ENCODE measurements around the gene B3GNT3. TPM values are rescaled to one million over a fixed set of nuclear protein-coding genes. Genes with fewer than 3 reads are reported as not detected.

B3GNT3 gene
- total RNA-seq, 2 donors from 2014 or later: 1.2 TPM; not detected in 1

DNA sequence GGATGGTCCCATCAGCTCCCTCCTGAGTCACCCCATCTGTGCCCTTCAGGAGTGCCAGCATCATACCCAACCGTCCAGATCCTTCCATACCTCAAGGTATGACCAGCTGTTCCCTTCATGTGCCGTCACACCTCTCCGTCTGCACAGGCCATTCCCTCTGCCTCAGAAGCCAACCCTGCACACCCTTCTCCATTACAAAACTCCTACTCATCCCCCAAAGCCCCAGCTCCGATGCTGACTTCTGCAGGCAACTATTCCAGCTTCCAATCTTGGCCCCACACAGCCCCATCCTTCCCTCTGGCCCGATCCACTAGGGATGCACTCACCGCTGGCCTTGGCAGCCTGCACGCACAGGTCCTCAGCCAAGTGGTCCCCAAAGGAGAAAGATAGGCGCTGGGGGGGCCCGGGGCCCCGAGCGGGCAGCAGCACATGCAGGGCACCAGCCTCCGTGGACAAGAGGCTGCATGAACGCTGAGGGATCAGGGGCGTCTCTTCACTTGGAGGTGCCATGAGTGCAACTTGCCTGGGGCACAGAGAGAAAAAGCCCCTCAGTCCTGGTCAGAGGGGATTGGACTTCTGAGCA, 49.1 kb downstream of the B3GNT3 start:
- Mint-ChIP-seq H3K36me3 (ENCODE audit: low read depth) (peaks cover 88% of the 10 kb centered on the region), H3K9me3 (no peaks in the 10 kb centered on the region), H3K4me3 (peak overlapping the region; percentile 82), H3K27me3 (no peaks in the 10 kb centered on the region), H3K4me1 (peaks cover 11% of the 10 kb centered on the region), H3K27ac (peak overlapping the region; percentile 59)
- ATAC-seq (replicated peaks): no peak

DNA sequence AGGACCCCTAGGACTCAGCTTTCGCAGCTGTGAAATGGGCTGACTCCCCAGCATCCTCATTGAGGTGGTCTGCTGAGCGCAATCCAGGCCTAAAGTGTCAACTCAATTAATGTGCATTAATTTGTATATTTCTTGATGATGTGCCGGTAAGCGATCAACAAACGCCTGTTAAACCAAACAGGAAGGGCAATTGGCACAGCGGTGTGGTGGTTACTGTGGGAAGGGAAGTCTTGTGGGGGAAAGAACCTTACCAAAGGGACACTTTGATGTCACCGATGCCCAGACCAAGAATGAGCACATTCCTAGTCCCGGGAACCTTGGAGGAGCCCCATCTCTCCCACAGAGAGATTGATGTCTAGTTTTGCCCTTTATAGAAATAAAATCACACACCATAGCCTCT, 51.2 kb downstream of the B3GNT3 start:
- Mint-ChIP-seq H3K4me3 (peak overlapping the region; percentile 82), H3K4me1 (peaks cover 24% of the 10 kb centered on the region), H3K36me3 (ENCODE audit: low read depth) (peaks cover 66% of the 10 kb centered on the region), H3K9me3 (no peaks in the 10 kb centered on the region), H3K27ac (peak overlapping the region; percentile 94), H3K27me3 (no peaks in the 10 kb centered on the region)
- ATAC-seq (replicated peaks): peak; percentile 18

DNA sequence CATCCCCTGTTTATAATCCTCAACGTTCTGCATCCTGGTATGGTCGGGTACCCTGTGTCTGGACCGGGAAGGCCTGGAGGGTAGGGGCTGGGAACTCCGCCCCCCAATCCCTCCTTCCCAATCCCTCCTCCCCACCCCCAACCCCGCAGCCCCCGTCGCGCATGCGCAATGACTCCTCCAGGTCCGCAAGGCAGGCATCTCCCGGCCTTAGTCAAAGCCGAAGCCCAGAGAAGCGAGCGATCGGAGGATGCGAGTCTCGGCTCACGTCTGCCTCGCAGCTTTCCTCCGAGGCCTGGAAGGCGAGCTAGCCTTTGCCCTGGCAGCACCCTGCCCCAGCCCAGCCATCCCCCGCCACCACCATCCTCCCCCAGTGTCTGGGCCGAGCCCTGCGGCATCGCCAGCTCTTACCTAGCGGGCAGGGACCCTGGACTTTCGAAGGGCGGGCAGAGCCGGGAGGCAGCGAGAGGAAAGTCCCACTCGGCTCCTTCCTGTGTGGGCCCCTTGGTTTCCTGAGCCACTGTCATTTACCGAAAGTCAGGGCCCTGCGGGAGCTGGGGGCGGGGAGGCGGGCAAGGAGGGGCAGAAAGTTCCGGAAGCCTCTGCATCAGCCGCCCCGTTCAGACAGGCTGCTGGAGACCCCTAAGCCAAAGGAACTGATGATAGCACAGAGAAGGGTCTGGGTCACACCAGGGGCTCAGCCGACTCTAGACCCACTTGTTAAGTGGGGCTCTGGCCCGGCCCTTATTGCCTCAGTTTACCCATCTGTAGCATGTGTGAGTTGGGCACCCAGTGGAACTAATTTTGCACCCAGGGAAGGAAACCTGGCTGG, 52.8 kb downstream of the B3GNT3 start, which contains the start of gene JAK3:
Gene JAK3, minus strand, starts transcription at position 445 of the 829 bp plus-strand sequence. CDS start 3,565 bp downstream, outside the sequence.
- H3K36me3 Mint-ChIP-seq (ENCODE audit: low read depth): peaks cover 50% of the 10 kb centered on the region
- ATAC-seq (replicated peaks): peak; percentile 86
- peaks cover 24% of the 10 kb centered on the region for H3K4me1 Mint-ChIP-seq
- no peaks in the 10 kb centered on the region for H3K9me3 Mint-ChIP-seq
- peak within 1 kb of the TSS; percentile 82 for H3K4me3 Mint-ChIP-seq
- H3K27ac Mint-ChIP-seq: peak within 1 kb of the TSS; percentile 94
- H3K27me3 Mint-ChIP-seq: no peaks in the 10 kb centered on the region

DNA sequence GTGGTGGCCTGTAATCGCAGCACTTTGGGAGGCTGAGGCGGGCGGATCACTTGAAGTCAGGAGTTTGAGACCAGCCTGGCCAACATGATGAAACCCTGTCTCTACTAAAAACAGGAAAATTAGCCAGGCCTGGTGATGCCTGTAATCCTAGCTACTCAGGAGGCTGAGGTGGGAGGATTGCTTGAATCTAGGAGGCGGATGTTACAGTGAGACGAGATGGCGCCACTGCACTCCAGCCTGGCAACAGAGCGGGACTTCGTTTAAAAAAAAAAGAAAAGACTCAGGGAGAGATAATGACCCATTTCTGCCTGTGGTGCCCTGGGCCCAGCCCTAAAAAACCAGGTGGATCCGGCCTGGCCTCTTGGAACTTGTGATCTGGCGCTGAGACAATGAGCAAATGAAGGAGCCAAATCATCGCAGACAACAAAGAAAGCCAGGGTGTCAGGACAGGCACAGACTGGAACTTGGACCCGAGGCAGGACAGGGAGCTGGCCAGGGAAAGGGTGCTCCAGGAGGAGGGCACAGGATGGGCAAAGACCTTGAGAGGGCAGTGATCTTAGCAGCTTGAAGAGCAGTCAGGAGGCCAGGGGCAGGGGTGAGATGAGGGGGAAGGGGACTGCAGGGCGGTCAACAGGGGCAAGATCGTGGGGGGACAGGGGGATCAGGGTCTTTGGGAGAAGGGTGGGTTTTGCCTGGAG, 53.8 kb downstream of the B3GNT3 start:
- peaks cover 40% of the 10 kb centered on the region for H3K36me3 Mint-ChIP-seq (ENCODE audit: low read depth)
- H3K4me3 Mint-ChIP-seq: peak overlapping the region; percentile 82
- H3K27ac Mint-ChIP-seq: peak overlapping the region; percentile 94
- H3K9me3 Mint-ChIP-seq: no peaks in the 10 kb centered on the region
- ATAC-seq (replicated peaks): no peak
- H3K4me1 Mint-ChIP-seq: peaks cover 23% of the 10 kb centered on the region
- H3K27me3 Mint-ChIP-seq: no peaks in the 10 kb centered on the region

DNA sequence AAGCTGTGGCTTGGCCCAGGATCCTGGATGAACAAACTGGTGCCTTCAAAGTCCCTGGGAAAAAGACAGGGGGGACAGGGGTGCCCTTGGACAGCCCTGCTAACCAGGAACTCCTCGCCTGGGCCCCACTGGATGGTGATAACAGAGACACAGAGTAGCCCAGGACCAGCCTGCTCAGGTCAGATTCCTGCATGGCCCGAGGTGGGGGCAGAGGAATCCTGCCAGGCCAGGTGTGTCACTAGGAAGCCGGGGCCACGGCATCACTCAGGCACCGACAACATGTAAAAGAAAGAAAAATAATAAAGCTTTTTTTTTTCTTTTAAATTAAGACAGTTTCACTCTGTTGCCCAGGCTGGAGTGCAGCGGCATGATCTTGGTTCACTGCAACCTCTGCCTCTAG, 59.1 kb downstream of the B3GNT3 start:
- H3K27ac Mint-ChIP-seq: no peak overlapping the region
- H3K36me3 Mint-ChIP-seq (ENCODE audit: low read depth): no peaks in the 10 kb centered on the region
- no peaks in the 10 kb centered on the region for H3K27me3 Mint-ChIP-seq
- H3K4me3 Mint-ChIP-seq: no peak overlapping the region
- no peak for ATAC-seq (replicated peaks)
- H3K4me1 Mint-ChIP-seq: peaks cover 20% of the 10 kb centered on the region
- no peaks in the 10 kb centered on the region for H3K9me3 Mint-ChIP-seq

DNA sequence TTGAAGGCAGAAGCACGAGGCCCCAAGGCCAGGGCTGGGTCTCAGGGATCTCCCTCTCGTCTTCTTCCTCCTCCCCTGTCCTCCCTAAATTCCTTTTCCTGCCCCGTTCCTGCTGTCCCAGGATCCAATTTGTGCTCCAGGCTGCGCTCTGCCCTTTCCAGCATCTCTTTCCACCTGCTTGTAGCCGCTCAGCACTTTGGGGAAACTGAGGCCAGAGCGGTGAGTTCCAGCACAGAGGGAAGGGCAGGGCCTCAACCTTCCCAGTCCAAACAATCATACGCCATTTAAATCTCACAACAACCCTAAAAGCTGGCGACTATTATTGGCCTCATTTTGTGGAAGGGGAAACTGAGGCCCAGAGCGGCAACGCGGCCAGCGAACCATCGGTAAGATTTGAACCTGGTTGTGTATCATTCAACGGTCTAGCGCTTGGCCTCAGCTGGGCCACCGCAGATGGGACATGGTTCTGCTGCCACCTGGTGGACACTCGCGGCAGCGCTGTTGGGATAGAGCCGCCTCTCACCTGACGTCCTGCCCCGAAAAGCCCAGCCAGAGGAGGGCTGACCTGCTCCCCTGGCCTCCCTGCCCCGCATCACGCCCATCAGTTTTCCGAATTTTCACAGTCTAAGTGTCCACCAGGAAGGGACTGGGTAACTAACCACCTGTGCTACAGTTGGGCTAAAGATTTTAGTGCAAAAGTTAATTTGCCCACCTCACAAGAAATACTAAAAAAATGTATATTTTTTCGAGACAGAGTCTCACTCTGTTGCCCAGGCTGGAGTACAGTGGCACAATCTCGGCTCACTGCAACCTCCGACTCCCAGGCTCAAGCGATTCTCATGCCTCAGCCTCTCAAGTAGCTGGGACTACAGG, 60.6 kb downstream of the B3GNT3 start:
- Mint-ChIP-seq H3K4me1 (peaks cover 17% of the 10 kb centered on the region), H3K4me3 (peak overlapping the region; percentile 53), H3K9me3 (no peaks in the 10 kb centered on the region), H3K27ac (peak overlapping the region; percentile 57), H3K27me3 (no peaks in the 10 kb centered on the region), H3K36me3 (ENCODE audit: low read depth) (peaks cover 13% of the 10 kb centered on the region)
- ATAC-seq (replicated peaks): peak; percentile 39

DNA sequence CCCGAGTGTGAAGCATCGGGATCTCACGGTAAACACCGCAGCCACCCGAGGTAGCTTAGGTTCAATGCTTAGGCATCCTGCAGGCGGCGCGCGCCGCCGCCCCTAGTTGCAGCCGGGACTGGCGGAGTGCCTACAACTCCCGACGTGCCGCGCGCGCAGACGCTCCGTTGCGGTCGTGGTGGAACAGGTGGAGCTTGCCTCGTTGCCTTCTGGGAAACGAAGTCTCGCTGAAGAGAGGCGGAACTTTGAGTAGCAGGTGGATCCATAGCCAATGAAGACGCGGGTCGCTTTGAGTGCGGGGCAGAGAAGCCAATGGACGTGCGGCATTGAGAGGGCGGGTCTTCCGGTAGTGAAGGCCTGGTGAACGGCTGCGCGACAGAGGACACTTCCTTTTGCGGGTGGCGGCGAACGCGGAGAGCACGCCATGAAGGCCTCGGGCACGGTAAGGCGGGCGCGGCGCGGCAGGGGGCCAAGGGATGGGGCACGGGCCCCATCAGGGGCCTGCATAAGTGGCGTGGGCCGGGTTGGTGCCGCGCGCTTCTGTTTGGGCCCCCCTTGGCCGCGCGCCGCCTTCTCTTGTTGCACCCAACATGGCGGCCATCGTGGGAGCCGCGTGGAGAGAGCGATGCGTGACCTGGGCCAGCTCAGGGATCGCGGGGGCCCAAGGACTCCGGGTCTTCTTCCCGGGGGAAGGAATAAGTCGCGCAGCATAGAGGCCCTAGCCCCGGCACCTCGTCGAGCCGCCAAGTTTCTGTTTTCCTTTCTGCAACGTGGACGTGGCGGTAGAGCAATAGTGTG, 64.8 kb downstream of the B3GNT3 start, which contains the start of gene RPL18A:
Gene RPL18A, plus strand, starts transcription at position 378 of the 798 bp plus-strand sequence. Its CDS starts 47 bp downstream, at position 425.
- peaks cover 22% of the 10 kb centered on the region for H3K4me1 Mint-ChIP-seq
- peaks cover 54% of the 10 kb centered on the region for H3K36me3 Mint-ChIP-seq (ENCODE audit: low read depth)
- no peaks in the 10 kb centered on the region for H3K9me3 Mint-ChIP-seq
- ATAC-seq (replicated peaks): peak; percentile 98
- peak within 1 kb of the TSS; percentile 96 for H3K4me3 Mint-ChIP-seq
- H3K27me3 Mint-ChIP-seq: no peaks in the 10 kb centered on the region
- H3K27ac Mint-ChIP-seq: peak within 1 kb of the TSS; percentile 99

DNA sequence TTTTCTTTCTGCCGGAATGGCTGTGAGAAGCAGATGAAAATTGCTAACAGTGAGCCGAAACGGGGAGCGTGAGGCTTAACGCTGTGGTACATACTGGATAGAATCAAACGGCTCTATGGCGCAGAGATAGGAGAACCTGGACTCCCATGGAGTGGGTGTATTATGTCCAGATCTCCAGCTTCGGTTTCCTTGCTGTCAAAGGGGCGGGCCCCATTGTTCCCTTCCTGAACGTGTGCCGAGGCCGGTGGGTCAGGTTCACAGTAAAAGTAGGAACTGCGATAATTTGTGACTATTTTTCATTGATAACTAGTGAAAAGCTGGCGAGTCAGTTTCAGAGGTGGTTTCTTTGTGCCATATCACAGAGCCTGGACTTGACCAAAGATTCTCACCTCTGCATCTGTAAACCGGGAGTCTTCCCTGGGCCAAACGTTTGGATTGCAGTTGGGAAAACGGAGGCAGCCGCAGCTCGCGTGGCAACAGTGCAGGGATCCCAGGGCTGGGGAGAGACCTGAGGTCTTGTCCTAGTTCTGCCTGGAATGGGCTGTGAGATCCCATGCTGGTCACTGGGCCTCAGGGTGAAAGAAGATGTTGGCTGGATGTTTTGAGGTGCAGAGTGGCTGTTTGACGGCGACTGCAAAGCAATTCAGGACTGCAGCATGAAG, 65.5 kb downstream of the B3GNT3 start:
- Mint-ChIP-seq H3K9me3 (no peaks in the 10 kb centered on the region), H3K4me3 (peak overlapping the region; percentile 96), H3K27me3 (no peaks in the 10 kb centered on the region), H3K27ac (peak overlapping the region; percentile 99), H3K36me3 (ENCODE audit: low read depth) (peaks cover 61% of the 10 kb centered on the region), H3K4me1 (peaks cover 19% of the 10 kb centered on the region)
- ATAC-seq (replicated peaks): no peak

DNA sequence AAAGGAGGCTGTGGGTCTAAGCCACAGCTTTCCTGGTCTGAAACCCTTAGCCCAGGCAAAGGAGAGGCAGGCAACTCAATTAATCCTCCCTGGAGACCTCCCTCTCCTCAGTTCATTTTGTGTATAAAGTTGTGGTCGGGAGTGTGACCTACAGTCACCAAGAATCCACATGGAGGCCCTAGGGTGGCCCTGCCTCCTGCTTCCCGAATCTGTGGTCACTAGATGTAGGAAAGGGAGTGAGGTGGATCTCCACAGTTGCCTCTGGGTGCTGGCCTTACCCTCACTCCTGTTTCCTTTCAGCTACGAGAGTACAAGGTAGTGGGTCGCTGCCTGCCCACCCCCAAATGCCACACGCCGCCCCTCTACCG, 66.0 kb downstream of the B3GNT3 start:
- H3K4me3 Mint-ChIP-seq: peak overlapping the region; percentile 96
- no peaks in the 10 kb centered on the region for H3K9me3 Mint-ChIP-seq
- peaks cover 16% of the 10 kb centered on the region for H3K4me1 Mint-ChIP-seq
- peaks cover 61% of the 10 kb centered on the region for H3K36me3 Mint-ChIP-seq (ENCODE audit: low read depth)
- no peak for ATAC-seq (replicated peaks)
- no peaks in the 10 kb centered on the region for H3K27me3 Mint-ChIP-seq
- peak overlapping the region; percentile 99 for H3K27ac Mint-ChIP-seq

DNA sequence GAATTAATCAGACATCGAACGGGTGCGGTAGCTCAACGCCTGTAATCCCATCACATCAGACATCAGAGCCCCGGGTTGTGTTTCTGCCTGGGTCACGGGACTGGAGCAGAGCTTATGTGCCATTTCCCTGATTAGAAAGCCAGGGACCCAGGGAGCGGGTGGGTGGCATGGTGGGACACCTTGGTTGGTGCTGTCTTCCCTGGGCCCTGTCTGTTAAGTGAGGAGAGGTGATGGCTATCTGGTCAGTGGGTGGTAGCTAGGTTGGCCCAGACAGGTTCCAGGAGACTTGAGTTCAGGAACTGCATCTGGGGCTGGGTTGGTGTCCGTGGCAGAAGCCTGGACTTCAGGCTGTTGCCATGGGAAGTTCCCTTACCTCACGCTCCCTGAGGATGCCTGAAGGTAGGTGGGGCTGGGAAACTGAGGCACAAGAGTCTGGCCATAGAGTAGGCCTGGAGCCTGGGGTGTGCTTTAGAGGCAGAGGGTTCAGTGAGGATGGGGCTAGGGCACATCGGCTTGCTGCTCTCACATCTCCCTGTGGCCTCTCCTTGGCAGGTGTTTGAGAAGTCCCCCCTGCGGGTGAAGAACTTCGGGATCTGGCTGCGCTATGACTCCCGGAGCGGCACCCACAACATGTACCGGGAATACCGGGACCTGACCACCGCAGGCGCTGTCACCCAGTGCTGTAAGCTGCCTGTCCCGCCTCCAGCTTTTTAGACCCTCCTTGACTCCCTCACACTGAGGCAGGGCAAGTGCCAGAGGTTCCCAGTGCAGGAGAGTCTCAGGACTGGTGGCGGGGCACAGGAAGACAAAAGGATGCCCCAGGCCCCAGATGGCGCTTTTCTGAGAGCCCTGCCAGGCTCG, 66.8 kb downstream of the B3GNT3 start:
- peak overlapping the region; percentile 96 for H3K4me3 Mint-ChIP-seq
- H3K27me3 Mint-ChIP-seq: no peaks in the 10 kb centered on the region
- peaks cover 16% of the 10 kb centered on the region for H3K4me1 Mint-ChIP-seq
- H3K27ac Mint-ChIP-seq: peak overlapping the region; percentile 99
- no peaks in the 10 kb centered on the region for H3K9me3 Mint-ChIP-seq
- ATAC-seq (replicated peaks): no peak
- H3K36me3 Mint-ChIP-seq (ENCODE audit: low read depth): peaks cover 61% of the 10 kb centered on the region

DNA sequence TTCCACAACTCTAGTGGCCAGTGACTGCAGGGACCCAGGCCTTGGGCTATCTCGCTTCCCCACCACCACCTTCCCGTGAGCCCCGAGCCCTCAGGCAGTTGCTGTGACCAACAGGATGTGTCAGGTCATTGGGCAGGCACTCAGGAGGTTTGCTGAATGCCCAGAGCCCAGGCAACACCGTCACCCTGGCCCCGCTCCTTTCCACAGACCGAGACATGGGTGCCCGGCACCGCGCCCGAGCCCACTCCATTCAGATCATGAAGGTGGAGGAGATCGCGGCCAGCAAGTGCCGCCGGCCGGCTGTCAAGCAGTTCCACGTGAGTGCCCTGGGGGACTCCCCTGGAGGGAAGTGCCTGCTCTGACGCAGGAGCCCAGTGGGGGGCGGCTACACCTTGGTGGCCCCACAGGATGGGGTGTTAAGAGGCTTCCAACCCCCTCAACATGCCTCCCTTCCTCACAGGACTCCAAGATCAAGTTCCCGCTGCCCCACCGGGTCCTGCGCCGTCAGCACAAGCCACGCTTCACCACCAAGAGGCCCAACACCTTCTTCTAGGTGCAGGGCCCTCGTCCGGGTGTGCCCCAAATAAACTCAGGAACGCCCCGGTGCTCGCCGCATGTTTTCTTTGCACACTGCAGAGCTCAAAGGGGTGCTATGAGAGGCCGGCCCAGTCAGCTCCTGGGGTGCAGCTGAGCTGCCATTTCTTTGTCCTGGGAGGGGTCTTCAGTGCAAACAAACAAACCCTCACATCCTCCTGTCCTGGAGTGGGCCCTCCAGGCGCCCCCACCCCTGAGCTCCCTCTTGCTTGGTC, 68.0 kb downstream of the B3GNT3 start:
- Mint-ChIP-seq H3K27ac (peak overlapping the region; percentile 68), H3K4me1 (peaks cover 16% of the 10 kb centered on the region), H3K4me3 (peak overlapping the region; percentile 96), H3K9me3 (no peaks in the 10 kb centered on the region), H3K27me3 (no peaks in the 10 kb centered on the region), H3K36me3 (ENCODE audit: low read depth) (peaks cover 61% of the 10 kb centered on the region)
- ATAC-seq (replicated peaks): no peak
